Trophoblast cell (in vitro differentiated cells and primary cell): ENCODE results near the gene SIM2.

ENCODE experiments used
- DNase-seq, 2 donors: peaks; one replicate each; pipeline ENCODE4 v3.0.0-alpha.2; 2016
- H2AFZ ChIP-seq: 2 replicates; pipeline ENCODE4 v1.6.1; 2013; ENCODE audit warnings: low read length, moderate library complexity, mild to moderate bottlenecking; ENCODE audit not compliant: insufficient read depth, poor library complexity
- H2AK5ac ChIP-seq: 2 replicates; pipeline ENCODE4 v1.6.1; 2013; ENCODE audit warnings: mild to moderate bottlenecking, low read length
- H2BK120ac ChIP-seq: 2 replicates; pipeline ENCODE4 v1.6.1; 2013; ENCODE audit warnings: low read length, mild to moderate bottlenecking, moderate library complexity; ENCODE audit not compliant: insufficient read depth, poor library complexity
- H2BK12ac ChIP-seq: 2 replicates; pipeline ENCODE4 v1.6.1; 2013; ENCODE audit warnings: mild to moderate bottlenecking, low read length, moderate library complexity
- H2BK5ac ChIP-seq: 2 replicates; pipeline ENCODE4 v1.6.1; 2013; ENCODE audit warnings: low read length, low read depth, moderate library complexity, mild to moderate bottlenecking; ENCODE audit not compliant: poor library complexity
- H3K14ac ChIP-seq: 2 replicates; pipeline ENCODE4 v1.6.1; 2013; ENCODE audit warnings: mild to moderate bottlenecking, low read length
- H3K18ac ChIP-seq: 2 replicates; pipeline ENCODE4 v1.6.1; 2013; ENCODE audit warnings: mild to moderate bottlenecking, low read length
- H3K23ac ChIP-seq: 2 replicates; pipeline ENCODE4 v1.6.1; 2013; ENCODE audit warnings: low read length
- H3K27ac ChIP-seq: 2 replicates; pipeline ENCODE4 v1.5.1; 2013; ENCODE audit warnings: low read depth, mild to moderate bottlenecking, inconsistent platforms, low read length, moderate library complexity
- H3K27me3 ChIP-seq: 2 replicates; pipeline ENCODE4 v1.6.1; 2013; ENCODE audit warnings: inconsistent platforms, mild to moderate bottlenecking, low read length, moderate library complexity; ENCODE audit not compliant: insufficient read depth
- H3K36me3 ChIP-seq, 2 experiments: 1 replicate in 1 of 2; 2 replicates in 1 of 2; pipeline ENCODE4 v1.6.1; 2013; ENCODE audit warnings: low read length in 2 of 2, mild to moderate bottlenecking in 2 of 2, moderate library complexity in 1 of 2; ENCODE audit not compliant: insufficient read depth in 2 of 2, control insufficient read depth in 1 of 2
- H3K4ac ChIP-seq: 2 replicates; pipeline ENCODE4 v1.6.1; 2013; ENCODE audit warnings: low read depth, mild to moderate bottlenecking, low read length, moderate library complexity
- H3K4me1 ChIP-seq, 2 experiments: 1 replicate in 1 of 2; 2 replicates in 1 of 2; pipeline ENCODE4 v1.6.1; 2013; ENCODE audit warnings: low read length in 2 of 2, mild to moderate bottlenecking in 2 of 2, moderate library complexity in 1 of 2; ENCODE audit not compliant: insufficient read depth in 2 of 2, control insufficient read depth in 1 of 2
- H3K4me2 ChIP-seq: 2 replicates; pipeline ENCODE4 v1.6.1; 2013; ENCODE audit warnings: inconsistent platforms, mild to moderate bottlenecking, low read length, moderate library complexity
- H3K4me3 ChIP-seq: 2 replicates; pipeline ENCODE4 v1.5.1; 2013; ENCODE audit warnings: mild to moderate bottlenecking, low read depth, low read length, inconsistent platforms
- H3K79me1 ChIP-seq: one replicate; pipeline ENCODE4 v1.6.1; 2013; ENCODE audit warnings: low read length
- H3K79me2 ChIP-seq: 2 replicates; pipeline ENCODE4 v1.6.1; 2013; ENCODE audit warnings: low read length, mild to moderate bottlenecking; ENCODE audit not compliant: control insufficient read depth, insufficient read depth, poor library complexity
- H3K9ac ChIP-seq: 2 replicates; pipeline ENCODE4 v1.6.1; 2013; ENCODE audit warnings: mild to moderate bottlenecking, low read length
- H3K9me3 ChIP-seq: 2 replicates; pipeline ENCODE4 v1.6.1; 2013; ENCODE audit warnings: low read depth, mild to moderate bottlenecking, control low read depth, inconsistent platforms, low read length; ENCODE audit not compliant: insufficient read depth
- H4K12ac ChIP-seq: 2 replicates; pipeline ENCODE4 v1.6.1; 2013; ENCODE audit warnings: low read depth, mild to moderate bottlenecking, low read length, moderate library complexity
- H4K8ac ChIP-seq: 2 replicates; pipeline ENCODE4 v1.6.1; 2013; ENCODE audit warnings: low read depth, mild to moderate bottlenecking, low read length, moderate library complexity
- H4K91ac ChIP-seq: one replicate; pipeline ENCODE4 v1.6.1; 2013; ENCODE audit warnings: low read depth, mild to moderate bottlenecking, low read length, moderate library complexity
- WGBS: extraction: QIAGEN DNeasy Blood & Tissue Kit; methylation state at CpG from one replicate; pipeline ENCODE4 v1.1.7; 2013; ENCODE audit warnings: missing lambda C conversion rate; ENCODE audit not compliant: insufficient read length, insufficient coverage; ENCODE audit errors: extremely low coverage; 5-methylcytosine and 5-hydroxymethylcytosine counted together

Gene SIM2

DNA sequence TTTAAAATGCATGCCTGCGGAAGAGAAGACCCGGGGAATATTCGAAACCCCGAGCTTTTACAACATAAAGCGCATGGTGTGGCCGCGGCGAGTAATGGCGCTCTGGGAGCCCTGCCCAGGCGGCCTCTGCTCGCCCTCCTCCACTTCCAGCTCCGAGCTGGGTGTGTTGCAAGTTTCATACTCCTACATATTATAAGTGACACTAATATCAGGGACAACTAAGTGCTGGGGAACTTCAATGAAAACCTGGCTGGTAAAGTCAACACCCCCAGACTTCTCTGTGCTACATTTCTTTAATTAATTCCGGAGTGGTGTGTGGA, 11.8 kb downstream of the SIM2 start:
- Histone ChIP-seq H3K4me2 (peak overlapping the region; percentile 37), H3K4ac (no peak overlapping the region), H4K8ac (no peak overlapping the region), H2BK120ac (no peak overlapping the region), H3K9ac (no peak overlapping the region), H2AK5ac (no peak overlapping the region), H4K12ac (no peak overlapping the region), H3K4me1 (no peaks in the 10 kb centered on the region), H3K79me2 (no peaks in the 10 kb centered on the region), H3K18ac (no peak overlapping the region), H2BK12ac (no peak overlapping the region), H3K27me3 (peaks cover 63% of the 10 kb centered on the region), H3K14ac (no peak overlapping the region), H2BK5ac (no peak overlapping the region), H3K4me3 (no peak overlapping the region), H2AFZ (no peak overlapping the region), H3K79me1 (no peaks in the 10 kb centered on the region), H3K27ac (no peak overlapping the region), H3K23ac (no peak overlapping the region), H3K36me3 (no peaks in the 10 kb centered on the region), H4K91ac (no peak overlapping the region), H3K9me3 (peaks cover 6% of the 10 kb centered on the region)
- DNase-seq = no peak
- no CpG with 5 or more reads among the region's 13 CpGs for WGBS

DNA sequence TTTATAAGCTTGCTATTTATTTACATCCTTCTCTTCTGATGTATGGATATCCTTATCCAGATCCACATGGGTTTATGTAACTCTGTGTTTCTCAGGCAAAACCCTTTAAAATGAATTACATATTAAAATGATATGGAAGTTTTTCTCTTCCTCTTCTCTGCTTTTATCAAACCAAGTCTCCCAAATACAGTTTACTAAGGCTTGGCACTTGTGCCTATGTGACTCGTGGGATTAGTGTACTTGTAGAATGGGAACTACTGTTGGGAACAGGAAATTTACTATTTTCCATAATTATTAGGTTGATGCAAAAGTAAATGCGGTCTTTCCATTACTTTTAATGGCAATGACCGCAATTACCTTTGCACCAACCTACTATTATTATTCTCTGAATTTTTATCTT, 14.8 kb downstream of the SIM2 start:
- Histone ChIP-seq H2AK5ac (no peak overlapping the region), H2BK12ac (no peak overlapping the region), H2BK120ac (no peak overlapping the region), H3K4me3 (no peak overlapping the region), H4K8ac (no peak overlapping the region), H3K23ac (no peak overlapping the region), H3K79me1 (no peaks in the 10 kb centered on the region), H3K27me3 (peaks cover 32% of the 10 kb centered on the region), H3K4me2 (no peak overlapping the region), H2AFZ (no peak overlapping the region), H4K12ac (no peak overlapping the region), H3K18ac (no peak overlapping the region), H3K9me3 (no peaks in the 10 kb centered on the region), H3K27ac (no peak overlapping the region), H4K91ac (no peak overlapping the region), H3K79me2 (no peaks in the 10 kb centered on the region), H3K36me3 (no peaks in the 10 kb centered on the region), H3K4ac (no peak overlapping the region), H3K9ac (no peak overlapping the region), H3K4me1 (no peaks in the 10 kb centered on the region), H2BK5ac (no peak overlapping the region), H3K14ac (no peak overlapping the region)
- no peak for DNase-seq
- WGBS = no CpG with 5 or more reads among the region's 3 CpGs

DNA sequence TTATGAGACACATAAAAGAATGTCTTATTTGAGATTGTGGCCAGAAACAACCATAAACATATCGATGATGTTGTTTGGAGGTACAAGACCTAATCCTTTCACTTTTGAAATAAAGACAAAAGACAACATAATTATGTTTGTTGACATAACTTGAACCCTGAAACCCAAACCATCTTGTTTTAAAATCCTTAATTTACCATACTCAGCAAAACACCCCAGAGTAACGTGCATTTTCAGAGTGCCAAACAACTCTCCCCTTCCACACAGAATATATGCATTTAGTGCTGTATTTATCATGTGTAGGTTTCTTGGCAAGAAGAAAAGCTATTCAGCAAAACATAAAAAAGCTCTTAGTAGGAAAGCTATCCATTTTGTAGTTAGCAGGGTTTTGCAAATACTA, 17.5 kb downstream of the SIM2 start:
- H3K27me3 ChIP-seq = peaks cover 11% of the 10 kb centered on the region
- no peak overlapping the region for H2BK5ac ChIP-seq
- no peak overlapping the region for H3K14ac ChIP-seq
- no peak overlapping the region for H2BK12ac ChIP-seq
- no peak overlapping the region for H4K8ac ChIP-seq
- no peak overlapping the region for H2BK120ac ChIP-seq
- H3K79me2 ChIP-seq = no peaks in the 10 kb centered on the region
- H3K4me3 ChIP-seq = no peak overlapping the region
- no peak overlapping the region for H4K91ac ChIP-seq
- DNase-seq = no peak
- H3K4ac ChIP-seq = no peak overlapping the region
- H3K4me1 ChIP-seq = no peaks in the 10 kb centered on the region
- H3K18ac ChIP-seq = no peak overlapping the region
- H3K27ac ChIP-seq = no peak overlapping the region
- H3K4me2 ChIP-seq = no peak overlapping the region
- H3K79me1 ChIP-seq = no peaks in the 10 kb centered on the region
- H3K9me3 ChIP-seq = no peaks in the 10 kb centered on the region
- H2AFZ ChIP-seq = no peak overlapping the region
- no CpG with 5 or more reads among the region's 2 CpGs for WGBS
- no peaks in the 10 kb centered on the region for H3K36me3 ChIP-seq
- H3K9ac ChIP-seq = no peak overlapping the region
- no peak overlapping the region for H4K12ac ChIP-seq
- H3K23ac ChIP-seq = no peak overlapping the region
- no peak overlapping the region for H2AK5ac ChIP-seq

DNA sequence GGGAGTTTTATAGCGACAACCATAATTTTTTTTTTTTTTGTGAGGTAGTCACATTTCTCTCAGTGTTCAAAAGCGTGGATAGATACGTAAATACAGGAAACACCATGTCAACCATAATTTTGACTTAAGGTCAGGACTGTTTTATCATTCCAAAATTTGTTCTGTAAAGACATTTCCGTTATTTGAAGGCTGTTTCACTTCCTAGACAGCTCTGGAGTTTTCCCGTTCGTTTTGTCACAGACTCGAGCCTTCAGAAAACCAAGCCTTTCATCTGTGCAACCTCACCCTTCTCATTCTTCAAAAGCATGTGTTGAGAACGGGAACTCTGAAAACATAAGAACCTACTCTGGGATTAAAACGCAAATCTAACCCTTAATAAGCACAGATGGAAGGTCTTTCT, 17.9 kb downstream of the SIM2 start:
- Histone ChIP-seq H3K9ac (no peak overlapping the region), H4K12ac (no peak overlapping the region), H4K8ac (no peak overlapping the region), H3K4me2 (no peak overlapping the region), H3K36me3 (no peaks in the 10 kb centered on the region), H4K91ac (no peak overlapping the region), H3K4ac (no peak overlapping the region), H2BK120ac (no peak overlapping the region), H2BK12ac (no peak overlapping the region), H3K4me1 (no peaks in the 10 kb centered on the region), H3K9me3 (no peaks in the 10 kb centered on the region), H3K4me3 (no peak overlapping the region), H3K79me2 (no peaks in the 10 kb centered on the region), H3K14ac (no peak overlapping the region), H3K27ac (no peak overlapping the region), H3K79me1 (no peaks in the 10 kb centered on the region), H3K23ac (no peak overlapping the region), H2BK5ac (no peak overlapping the region), H3K27me3 (peaks cover 11% of the 10 kb centered on the region), H3K18ac (no peak overlapping the region), H2AFZ (no peak overlapping the region), H2AK5ac (no peak overlapping the region)
- DNase-seq = no peak
- WGBS = no CpG with 5 or more reads among the region's 9 CpGs
